Dedifferentiated amniotic fluid mesenchymal stem cell (primary cell): ENCODE data around the gene COL12A1.

ENCODE experiments used
- DNase-seq: peaks from one replicate; pipeline ENCODE4 v3.0.0-alpha.2; 2016; ENCODE audit errors: extremely low spot score

COL12A1 gene

DNA sequence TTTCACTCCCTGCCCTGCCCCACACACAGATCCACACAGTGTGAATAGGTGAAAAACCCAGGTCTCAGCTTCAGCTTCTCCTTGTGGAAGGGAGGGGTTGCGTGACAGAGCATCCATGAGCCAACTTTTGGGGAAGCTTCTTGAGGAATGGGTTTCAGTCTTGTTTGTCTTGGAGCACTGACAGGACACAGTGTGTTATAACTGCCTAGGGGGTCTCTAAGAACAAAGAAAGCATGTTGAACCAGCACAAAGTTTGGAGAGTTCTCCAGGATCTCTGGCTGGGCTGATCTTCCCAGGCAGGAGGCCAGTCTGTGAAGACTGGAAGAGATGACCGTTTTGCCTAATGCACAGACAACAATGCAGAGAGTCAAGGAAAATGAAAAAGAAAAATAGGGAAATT lies 164.5 kb downstream of the COL12A1 start:
- DNase-seq, result no peak
